Measurements from ENCODE around the gene C15orf39. TPM values are rescaled to one million over a fixed set of nuclear protein-coding genes. Genes with fewer than 3 reads are reported as not detected.

C15orf39 gene
- total RNA-seq, 1 donor from 2014 or later, result 2.1 TPM

DNA sequence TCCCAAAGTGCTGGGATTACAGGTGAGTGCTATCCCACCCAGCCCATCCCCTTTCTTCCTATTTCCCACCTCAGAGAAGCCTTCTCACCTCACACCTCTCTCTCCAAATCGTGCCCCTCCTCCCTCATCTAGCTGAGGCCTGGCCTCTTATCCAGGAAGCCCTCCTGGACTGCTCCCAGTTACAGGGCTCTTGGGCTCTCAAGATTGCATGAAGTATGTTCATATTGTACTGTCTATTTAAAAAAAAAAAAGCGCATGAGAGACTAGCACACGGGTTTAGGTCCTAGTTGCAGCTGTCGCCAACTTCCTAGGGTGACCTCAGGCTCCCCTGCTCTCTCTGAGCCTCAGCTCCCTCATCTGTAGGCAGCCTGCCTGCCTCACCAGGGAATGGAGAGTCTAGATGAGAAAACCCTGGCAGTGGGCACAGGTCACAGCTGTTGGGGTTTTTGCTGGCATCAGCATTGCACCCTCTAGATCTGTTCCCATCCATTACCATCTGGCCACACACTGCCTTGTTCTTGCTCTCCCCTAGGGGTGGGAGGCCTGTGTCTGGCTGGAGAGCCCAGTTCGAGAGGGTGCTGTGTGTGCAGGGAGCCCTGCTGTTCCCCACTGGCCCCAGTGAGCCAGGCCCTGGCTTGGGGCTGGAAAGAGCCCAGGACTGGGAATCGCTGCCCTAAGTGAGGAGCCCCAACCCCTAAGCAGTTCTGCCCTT is 24.2 kb upstream of the C15orf39 start:
- Histone ChIP-seq H3K36me3 (ENCODE audit: control insufficient read depth, insufficient read depth, low read length) (no peaks in the 10 kb centered on the region), H3K27me3 (ENCODE audit: control insufficient read depth, insufficient read depth, low read length) (peaks cover 3% of the 10 kb centered on the region), H3K4me3 (ENCODE audit: low read depth, low read length) (no peak overlapping the region)
- FAIRE-seq (no peak), DNase-seq (ENCODE audit: low read depth) (no peak)
- no peak for TF ChIP-seq CTCF (IDR thresholded peaks at IDR 0.05; ENCODE audit: insufficient read depth, low read length, severe bottlenecking)

DNA sequence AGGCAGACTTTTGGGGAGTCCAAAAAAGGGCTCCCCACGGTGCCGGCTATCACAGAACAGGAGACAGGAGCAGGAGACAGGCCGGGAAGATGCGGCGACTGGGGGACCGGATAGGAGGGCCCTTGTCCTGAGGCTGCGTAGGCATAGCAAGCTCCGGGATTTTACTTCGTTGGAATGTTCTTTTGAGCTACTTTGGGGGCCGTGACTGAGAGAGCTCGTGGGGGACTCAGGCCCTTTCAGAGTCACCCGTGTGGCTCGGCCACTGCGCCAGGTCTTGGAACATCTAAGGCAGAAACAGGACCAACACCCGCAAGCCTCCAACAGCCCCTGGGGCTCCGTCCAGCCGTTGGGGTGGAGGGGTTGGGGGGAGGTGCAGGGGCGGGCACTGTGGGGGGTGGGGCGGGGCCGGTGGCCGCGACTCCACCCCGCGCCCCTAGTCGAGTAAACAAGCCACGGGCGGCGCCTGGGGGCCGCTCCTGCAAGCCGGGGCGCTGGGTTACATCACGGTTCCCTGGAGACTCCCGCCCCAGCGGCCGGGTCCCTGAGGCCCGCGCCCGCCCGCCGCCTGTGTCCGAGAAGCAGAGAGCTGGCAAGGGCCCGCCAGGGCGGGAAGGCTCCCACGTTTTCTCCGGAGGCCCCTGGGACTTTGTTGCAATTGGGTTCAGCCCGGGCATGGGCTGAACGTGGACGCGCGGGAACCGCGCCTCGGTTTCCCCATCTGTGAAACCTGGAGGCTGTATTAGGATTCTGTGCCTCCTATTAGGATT is 23.3 kb upstream of the C15orf39 start:
- TF ChIP-seq CTCF (IDR thresholded peaks at IDR 0.05; ENCODE audit: insufficient read depth, low read length, severe bottlenecking), result no peak
- no peaks in the 10 kb centered on the region for H3K36me3 ChIP-seq (ENCODE audit: control insufficient read depth, insufficient read depth, low read length)
- H3K27me3 ChIP-seq (ENCODE audit: control insufficient read depth, insufficient read depth, low read length), result peaks cover 3% of the 10 kb centered on the region
- DNase-seq (ENCODE audit: low read depth) (no peak), FAIRE-seq (no peak)
- H3K4me3 ChIP-seq (ENCODE audit: low read depth, low read length), result peak overlapping the region; percentile 2

DNA sequence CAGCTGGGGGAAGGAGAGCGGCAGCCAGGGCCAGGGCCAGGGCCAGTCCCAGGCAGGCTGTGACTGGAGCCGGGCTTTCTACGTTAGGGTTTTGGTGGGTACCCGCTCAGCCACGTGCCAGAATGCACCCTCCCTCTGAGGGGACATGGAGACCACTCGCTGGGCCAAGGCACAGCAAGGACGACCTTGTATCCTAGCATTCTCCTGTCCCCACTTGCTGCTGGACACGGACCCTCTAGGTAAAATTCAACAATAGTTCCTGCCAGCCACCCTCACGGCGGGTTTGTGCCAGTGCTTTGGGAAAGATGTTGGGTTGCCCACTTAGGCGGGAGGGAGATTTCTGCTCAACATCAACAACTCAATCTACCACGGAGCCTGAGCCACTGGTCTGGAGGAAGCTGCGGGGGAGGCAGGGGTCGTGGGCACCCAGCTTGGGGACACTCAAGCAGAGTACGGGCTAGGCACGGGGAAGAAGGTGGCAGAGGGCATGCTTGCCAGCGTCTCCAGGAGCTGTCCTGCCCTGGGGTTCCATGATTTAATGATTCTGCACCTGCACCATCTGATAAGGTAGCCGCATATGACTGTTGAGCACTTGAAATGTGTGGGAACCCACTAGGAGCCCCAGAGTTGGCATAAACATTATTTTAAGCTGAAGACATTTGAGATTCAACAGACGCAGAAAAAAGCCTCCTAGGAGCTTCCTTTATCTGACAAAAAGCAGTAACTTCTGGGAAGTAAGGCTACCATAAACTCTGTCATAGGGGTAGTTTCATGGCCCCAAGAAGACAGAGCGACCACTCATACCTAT is 22.5 kb upstream of the C15orf39 start:
- DNase-seq (ENCODE audit: low read depth), result no peak
- Histone ChIP-seq H3K27me3 (ENCODE audit: control insufficient read depth, insufficient read depth, low read length) (peaks cover 3% of the 10 kb centered on the region), H3K36me3 (ENCODE audit: control insufficient read depth, insufficient read depth, low read length) (no peaks in the 10 kb centered on the region), H3K4me3 (ENCODE audit: low read depth, low read length) (no peak overlapping the region)
- no peak for FAIRE-seq
- TF ChIP-seq CTCF (IDR thresholded peaks at IDR 0.05; ENCODE audit: insufficient read depth, low read length, severe bottlenecking), result no peak

GRCh38 chr15:75179746-75180140 is 21.9 kb upstream of the C15orf39 start:
- no peak for FAIRE-seq
- DNase-seq (ENCODE audit: low read depth), result no peak
- H3K4me3 ChIP-seq (ENCODE audit: low read depth, low read length), result no peak overlapping the region
- H3K27me3 ChIP-seq (ENCODE audit: control insufficient read depth, insufficient read depth, low read length), result peaks cover 3% of the 10 kb centered on the region
- no peak for TF ChIP-seq CTCF (IDR thresholded peaks at IDR 0.05; ENCODE audit: insufficient read depth, low read length, severe bottlenecking)
- H3K36me3 ChIP-seq (ENCODE audit: control insufficient read depth, insufficient read depth, low read length), result no peaks in the 10 kb centered on the region

GRCh38 chr15:75181780-75182179 is 19.9 kb upstream of the C15orf39 start:
- DNase-seq (ENCODE audit: low read depth) (no peak), FAIRE-seq (no peak)
- peaks cover 3% of the 10 kb centered on the region for H3K27me3 ChIP-seq (ENCODE audit: control insufficient read depth, insufficient read depth, low read length)
- H3K4me3 ChIP-seq (ENCODE audit: low read depth, low read length), result no peak overlapping the region
- no peaks in the 10 kb centered on the region for H3K36me3 ChIP-seq (ENCODE audit: control insufficient read depth, insufficient read depth, low read length)
- no peak for TF ChIP-seq CTCF (IDR thresholded peaks at IDR 0.05; ENCODE audit: insufficient read depth, low read length, severe bottlenecking)

Measured in bronchial epithelial cell (primary cell).